Activated naive CD8-positive, alpha-beta T cell (primary cell): ENCODE data around the gene FOXJ3.

Experiments used
- H3K27ac Mint-ChIP-seq: one replicate; pipeline ENCODE4 v1.8.0; 2021; ENCODE audit warnings: mixed read lengths
- H3K27me3 Mint-ChIP-seq: one replicate; pipeline ENCODE4 v1.8.0; 2021; ENCODE audit warnings: mixed read lengths
- H3K36me3 Mint-ChIP-seq: one replicate; pipeline ENCODE4 v1.8.0; 2021; ENCODE audit warnings: mixed read lengths
- H3K4me1 Mint-ChIP-seq: one replicate; pipeline ENCODE4 v1.8.0; 2021; ENCODE audit warnings: low read depth, mixed read lengths
- H3K4me3 Mint-ChIP-seq: one replicate; pipeline ENCODE4 v1.8.0; 2021; ENCODE audit warnings: mild to moderate bottlenecking, mixed read lengths
- H3K9me3 Mint-ChIP-seq: one replicate; pipeline ENCODE4 v1.8.0; 2021; ENCODE audit warnings: low read depth, mixed read lengths

Gene FOXJ3

DNA sequence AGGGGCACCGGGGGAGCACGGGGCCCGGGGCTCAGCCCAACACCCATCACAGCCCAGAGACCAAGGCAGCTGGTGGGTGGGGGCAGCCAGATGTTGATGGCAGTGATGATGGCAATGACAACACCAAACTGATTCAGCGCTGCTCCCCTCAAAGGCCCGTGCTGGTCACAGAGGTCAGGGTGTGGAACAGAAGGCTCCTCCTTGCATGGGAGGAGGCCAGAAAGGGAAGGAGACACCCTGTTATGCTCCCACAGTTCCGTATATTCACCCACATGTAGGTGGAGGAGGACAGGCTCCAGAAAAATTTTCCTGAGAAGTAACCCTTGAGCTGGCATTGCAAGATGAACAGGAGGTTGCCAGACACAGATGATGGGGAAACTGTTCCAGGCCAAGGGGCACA is 181.4 kb downstream of the FOXJ3 start:
- H3K4me1 Mint-ChIP-seq = peaks cover 7% of the 10 kb centered on the region
- no peaks in the 10 kb centered on the region for H3K36me3 Mint-ChIP-seq
- no peak overlapping the region for H3K27ac Mint-ChIP-seq
- no peak overlapping the region for H3K4me3 Mint-ChIP-seq
- no peaks in the 10 kb centered on the region for H3K9me3 Mint-ChIP-seq
- peaks cover 2% of the 10 kb centered on the region for H3K27me3 Mint-ChIP-seq

- H3K4me1 Mint-ChIP-seq = peaks cover 7% of the 10 kb centered on the region
These were observed 182.0 kb downstream of the FOXJ3 start, which contains the start of gene GUCA2B for GRCh38 chr1:42152907-42153600. Gene GUCA2B (plus strand): TSS chr1:42153410. CDS start chr1:42153451, 41 bp downstream.

DNA sequence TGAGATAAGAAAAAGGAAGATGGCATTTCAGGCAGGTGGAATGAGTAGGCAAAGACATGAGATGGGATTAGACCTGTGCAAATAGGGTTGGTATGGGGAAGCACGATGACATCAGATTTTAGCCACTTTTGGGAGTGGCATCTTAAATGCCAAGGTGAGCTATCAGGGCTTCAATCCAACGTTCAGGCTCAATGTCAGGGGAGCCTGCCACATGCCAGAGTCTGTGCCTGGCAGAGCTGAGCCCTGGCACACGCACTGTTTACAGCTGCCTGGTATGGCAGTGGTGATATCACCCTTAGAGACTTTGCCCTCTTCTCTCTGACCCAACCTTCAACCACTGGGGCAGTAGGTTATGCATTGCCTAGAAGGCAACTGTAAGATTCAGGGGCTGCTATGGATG is 182.9 kb downstream of the FOXJ3 start:
- H3K9me3 Mint-ChIP-seq = no peaks in the 10 kb centered on the region
- H3K4me1 Mint-ChIP-seq = no peaks in the 10 kb centered on the region
- no peak overlapping the region for H3K27ac Mint-ChIP-seq
- H3K4me3 Mint-ChIP-seq = no peak overlapping the region
- H3K27me3 Mint-ChIP-seq = peaks cover 2% of the 10 kb centered on the region
- no peaks in the 10 kb centered on the region for H3K36me3 Mint-ChIP-seq

More at GRCh38 chr1:42152907-42153600, 182.0 kb downstream of the FOXJ3 start, which contains the start of gene GUCA2B:
- Mint-ChIP-seq H3K36me3 (no peaks in the 10 kb centered on the region), H3K4me3 (no peak within 1 kb of the TSS), H3K9me3 (no peaks in the 10 kb centered on the region), H3K27ac (no peak within 1 kb of the TSS), H3K27me3 (peaks cover 2% of the 10 kb centered on the region)

DNA sequence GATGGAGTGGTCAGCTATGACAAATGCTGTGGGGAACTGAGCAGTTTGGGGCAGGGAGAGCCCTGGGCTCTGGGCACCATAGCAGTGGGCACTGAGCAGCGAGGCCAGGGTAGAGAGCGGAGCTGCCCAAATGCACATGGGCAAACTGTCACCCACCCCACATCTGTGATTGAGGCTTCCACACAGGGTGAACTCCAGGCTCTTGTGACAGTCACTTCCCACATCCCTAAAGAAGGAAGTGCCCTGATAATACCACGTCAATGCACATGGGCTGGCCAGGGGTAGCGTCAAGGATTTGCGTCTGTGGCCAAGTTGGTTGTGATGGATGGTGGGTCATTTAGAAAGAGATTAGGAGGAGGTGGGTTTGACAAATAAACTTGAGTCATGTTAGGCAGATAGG is 184.4 kb downstream of the FOXJ3 start:
- H3K4me1 Mint-ChIP-seq = no peaks in the 10 kb centered on the region
- H3K9me3 Mint-ChIP-seq = no peaks in the 10 kb centered on the region
- H3K36me3 Mint-ChIP-seq = no peaks in the 10 kb centered on the region
- H3K27ac Mint-ChIP-seq = no peak overlapping the region
- H3K27me3 Mint-ChIP-seq = peaks cover 2% of the 10 kb centered on the region
- no peak overlapping the region for H3K4me3 Mint-ChIP-seq

DNA sequence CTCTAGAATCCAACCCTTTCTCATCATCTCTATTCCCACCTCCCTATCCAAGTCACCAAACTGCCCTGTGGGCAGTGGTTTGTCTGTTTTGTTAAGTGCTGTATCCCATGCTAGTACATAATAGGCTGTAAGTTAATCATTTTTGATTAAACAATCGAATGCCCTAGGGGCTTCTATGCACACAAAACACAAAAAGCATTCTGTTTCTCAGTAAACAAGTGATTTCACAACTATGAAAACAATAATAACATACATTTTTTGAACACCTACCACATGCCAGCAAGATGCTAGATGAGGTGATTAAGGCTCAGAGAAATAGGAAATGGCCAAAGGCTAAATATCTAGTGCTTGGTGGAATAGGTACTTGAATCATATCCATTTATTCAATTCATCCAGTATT is 186.9 kb downstream of the FOXJ3 start:
- H3K36me3 Mint-ChIP-seq = no peaks in the 10 kb centered on the region
- H3K4me3 Mint-ChIP-seq = no peak overlapping the region
- H3K27ac Mint-ChIP-seq = no peak overlapping the region
- H3K4me1 Mint-ChIP-seq = peaks cover 5% of the 10 kb centered on the region
- H3K9me3 Mint-ChIP-seq = no peaks in the 10 kb centered on the region
- peaks cover 2% of the 10 kb centered on the region for H3K27me3 Mint-ChIP-seq

GRCh38 chr1:42146626-42147320 is 188.3 kb downstream of the FOXJ3 start:
- no peaks in the 10 kb centered on the region for H3K36me3 Mint-ChIP-seq
- peaks cover 7% of the 10 kb centered on the region for H3K4me1 Mint-ChIP-seq
- no peaks in the 10 kb centered on the region for H3K9me3 Mint-ChIP-seq
- H3K27ac Mint-ChIP-seq = no peak overlapping the region
- H3K27me3 Mint-ChIP-seq = peaks cover 4% of the 10 kb centered on the region
- H3K4me3 Mint-ChIP-seq = no peak overlapping the region

GRCh38 chr1:42145764-42146625 is 189.0 kb downstream of the FOXJ3 start:
- no peaks in the 10 kb centered on the region for H3K36me3 Mint-ChIP-seq
- peaks cover 7% of the 10 kb centered on the region for H3K4me1 Mint-ChIP-seq
- H3K4me3 Mint-ChIP-seq = no peak overlapping the region
- peaks cover 4% of the 10 kb centered on the region for H3K27me3 Mint-ChIP-seq
- no peaks in the 10 kb centered on the region for H3K9me3 Mint-ChIP-seq
- H3K27ac Mint-ChIP-seq = no peak overlapping the region

DNA sequence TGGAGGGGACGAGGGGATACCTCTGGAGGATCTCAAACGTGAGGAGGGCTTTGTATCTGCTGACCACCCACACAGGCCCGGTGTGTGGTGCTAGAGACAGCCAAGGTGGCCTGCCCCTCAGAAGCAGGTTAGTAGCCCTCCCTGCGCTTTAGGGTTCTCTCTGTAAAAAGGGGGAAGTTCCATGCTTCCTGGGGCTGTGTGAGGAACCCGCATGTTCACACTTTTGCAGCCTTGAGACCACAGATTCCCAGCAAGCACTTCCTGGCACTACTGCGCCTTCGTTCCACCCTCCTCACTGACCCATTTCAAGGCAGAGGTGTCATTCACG is 189.7 kb downstream of the FOXJ3 start:
- Mint-ChIP-seq H3K36me3 (no peaks in the 10 kb centered on the region), H3K4me1 (peaks cover 7% of the 10 kb centered on the region), H3K9me3 (no peaks in the 10 kb centered on the region), H3K27ac (no peak overlapping the region), H3K4me3 (no peak overlapping the region), H3K27me3 (peaks cover 4% of the 10 kb centered on the region)

- Mint-ChIP-seq H3K4me3 (no peak overlapping the region), H3K9me3 (no peaks in the 10 kb centered on the region), H3K27me3 (peaks cover 4% of the 10 kb centered on the region), H3K36me3 (no peaks in the 10 kb centered on the region), H3K27ac (no peak overlapping the region), H3K4me1 (peaks cover 7% of the 10 kb centered on the region)
These were observed 190.2 kb downstream of the FOXJ3 start for GRCh38 chr1:42144711-42145388.

- Mint-ChIP-seq H3K27me3 (peaks cover 2% of the 10 kb centered on the region), H3K4me3 (no peak overlapping the region), H3K36me3 (no peaks in the 10 kb centered on the region)
These were observed 190.9 kb downstream of the FOXJ3 start for GRCh38 chr1:42143896-42144710.

DNA sequence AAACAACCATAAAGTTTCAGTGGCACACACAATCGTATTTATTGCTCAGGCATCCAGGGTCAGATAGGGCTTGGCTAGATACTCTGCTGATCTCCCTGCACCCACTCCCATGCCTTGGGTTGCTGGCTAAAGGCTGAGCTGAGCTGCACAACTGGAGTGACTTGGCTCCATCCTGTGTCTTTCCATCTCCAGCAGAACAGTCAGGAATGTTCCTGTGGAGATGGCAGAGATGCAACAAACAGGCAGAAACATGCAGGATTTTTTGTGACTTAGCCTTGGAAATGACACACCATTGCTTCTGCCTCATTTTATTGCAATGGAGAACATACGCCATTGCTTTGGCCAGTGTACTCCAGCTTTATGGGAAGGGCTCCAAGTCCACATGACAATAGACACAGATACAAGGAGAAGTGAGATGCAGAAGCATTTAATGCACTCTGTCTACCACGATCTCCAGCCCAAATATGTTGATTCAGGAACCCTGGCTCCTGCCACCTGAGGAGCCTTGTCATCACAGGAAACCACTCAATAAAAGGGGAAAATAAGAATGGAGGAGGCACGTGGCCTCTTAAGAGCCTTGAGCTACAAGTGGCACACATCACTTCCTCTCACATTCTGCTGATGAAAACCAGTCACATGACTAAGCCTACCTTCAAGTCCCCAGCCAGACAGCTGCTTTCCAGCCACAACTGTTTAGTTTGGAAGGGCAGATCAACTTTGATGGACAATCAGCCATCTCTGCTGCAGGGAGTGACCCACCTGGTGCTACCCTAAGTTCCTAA is 191.9 kb downstream of the FOXJ3 start:
- Mint-ChIP-seq H3K9me3 (no peaks in the 10 kb centered on the region), H3K4me3 (no peak overlapping the region), H3K4me1 (peaks cover 7% of the 10 kb centered on the region), H3K27ac (no peak overlapping the region), H3K27me3 (peaks cover 2% of the 10 kb centered on the region), H3K36me3 (no peaks in the 10 kb centered on the region)

More at GRCh38 chr1:42143896-42144710, 190.9 kb downstream of the FOXJ3 start:
- H3K9me3 Mint-ChIP-seq = no peaks in the 10 kb centered on the region
- no peak overlapping the region for H3K27ac Mint-ChIP-seq
- peaks cover 7% of the 10 kb centered on the region for H3K4me1 Mint-ChIP-seq

GRCh38 chr1:42141978-42142377 is 193.1 kb downstream of the FOXJ3 start:
- no peak overlapping the region for H3K4me3 Mint-ChIP-seq
- peaks cover 7% of the 10 kb centered on the region for H3K4me1 Mint-ChIP-seq
- no peak overlapping the region for H3K27ac Mint-ChIP-seq
- H3K36me3 Mint-ChIP-seq = no peaks in the 10 kb centered on the region
- no peaks in the 10 kb centered on the region for H3K9me3 Mint-ChIP-seq
- H3K27me3 Mint-ChIP-seq = peaks cover 2% of the 10 kb centered on the region

DNA sequence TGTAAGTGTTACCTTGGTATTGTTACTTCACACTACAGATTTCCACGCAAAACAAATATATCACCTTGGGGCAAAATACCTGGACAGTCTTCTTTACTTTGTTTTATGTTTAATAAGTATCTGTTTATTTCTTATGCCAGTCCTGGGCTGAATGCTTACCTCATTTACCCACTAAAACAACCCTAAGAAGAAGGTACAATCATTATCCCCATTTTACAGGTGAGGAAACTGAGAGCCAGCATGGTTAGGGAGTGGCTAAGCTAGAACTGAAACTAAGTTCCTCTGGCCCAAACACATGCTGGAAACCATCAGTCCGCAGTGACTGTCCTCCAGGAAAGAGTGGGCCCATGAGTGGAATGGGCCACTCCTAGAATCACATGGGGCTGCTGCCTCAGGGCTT is 194.8 kb downstream of the FOXJ3 start:
- peaks cover 2% of the 10 kb centered on the region for H3K27me3 Mint-ChIP-seq

More for the DNA sequence above, 194.8 kb downstream of the FOXJ3 start:
- Mint-ChIP-seq H3K4me1 (peaks cover 7% of the 10 kb centered on the region), H3K4me3 (no peak overlapping the region), H3K27ac (no peak overlapping the region), H3K9me3 (no peaks in the 10 kb centered on the region), H3K36me3 (no peaks in the 10 kb centered on the region)
